ENCODE results near the gene CD101. TPM values are rescaled to one million over a fixed set of nuclear protein-coding genes. Genes with fewer than 3 reads are reported as not detected.

Gene CD101
- total and polyA plus RNA-seq, 2 experiments from 2014 or later = 1.2 to 1.3 TPM

- Histone ChIP-seq H3K79me2 (replicated peaks; ENCODE audit: insufficient read depth) (no peaks in the 10 kb centered on the region), H3K4me2 (no peak overlapping the region), H3K4me3 (no peak overlapping the region), H3F3A (replicated peaks; ENCODE audit: low read depth) (no peaks in the 10 kb centered on the region), H3K27ac (ENCODE audit: low read depth) (no peak overlapping the region), H3K4me1 (ENCODE audit: insufficient read depth) (no peaks in the 10 kb centered on the region), H4K20me1 (replicated peaks; ENCODE audit: insufficient read depth) (no peaks in the 10 kb centered on the region), H3K36me3 (ENCODE audit: insufficient read depth) (no peaks in the 10 kb centered on the region), H2AFZ (no peak overlapping the region), H3K27me3 (ENCODE audit: insufficient read depth) (no peaks in the 10 kb centered on the region), H3K9me2 (ENCODE audit: insufficient read depth) (0 out of 2 replicates have a peak, but pooled peaks cover 9% of the 10 kb centered on the region)
- no peak overlapping the region for H3K27ac Mint-ChIP-seq
- DNase-seq (ENCODE audit: low spot score) = no peak
- H3K4me3 Mint-ChIP-seq = no peak overlapping the region
- ATAC-seq = no peak
- TF ChIP-seq REST (IDR thresholded peaks at IDR 0.05; ENCODE audit: unreplicated experiment) (no peak), NANOG (IDR thresholded peaks at IDR 0.05; ENCODE audit: borderline replicate concordance) (no peak), ZNF114 (CRISPR knock-in tag; IDR thresholded peaks at IDR 0.05) (no peak)
- TF ChIP-seq, protein P1, sequence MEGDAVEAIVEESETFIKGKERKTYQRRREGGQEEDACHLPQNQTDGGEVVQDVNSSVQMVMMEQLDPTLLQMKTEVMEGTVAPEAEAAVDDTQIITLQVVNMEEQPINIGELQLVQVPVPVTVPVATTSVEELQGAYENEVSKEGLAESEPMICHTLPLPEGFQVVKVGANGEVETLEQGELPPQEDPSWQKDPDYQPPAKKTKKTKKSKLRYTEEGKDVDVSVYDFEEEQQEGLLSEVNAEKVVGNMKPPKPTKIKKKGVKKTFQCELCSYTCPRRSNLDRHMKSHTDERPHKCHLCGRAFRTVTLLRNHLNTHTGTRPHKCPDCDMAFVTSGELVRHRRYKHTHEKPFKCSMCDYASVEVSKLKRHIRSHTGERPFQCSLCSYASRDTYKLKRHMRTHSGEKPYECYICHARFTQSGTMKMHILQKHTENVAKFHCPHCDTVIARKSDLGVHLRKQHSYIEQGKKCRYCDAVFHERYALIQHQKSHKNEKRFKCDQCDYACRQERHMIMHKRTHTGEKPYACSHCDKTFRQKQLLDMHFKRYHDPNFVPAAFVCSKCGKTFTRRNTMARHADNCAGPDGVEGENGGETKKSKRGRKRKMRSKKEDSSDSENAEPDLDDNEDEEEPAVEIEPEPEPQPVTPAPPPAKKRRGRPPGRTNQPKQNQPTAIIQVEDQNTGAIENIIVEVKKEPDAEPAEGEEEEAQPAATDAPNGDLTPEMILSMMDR (conservative IDR thresholded peaks at IDR 0.05; ENCODE audit: low read depth in 2 of 2) = no peak
- H3K36me3 Mint-ChIP-seq (ENCODE audit: low read depth) = no peaks in the 10 kb centered on the region
- no peaks in the 10 kb centered on the region for H3K4me1 Mint-ChIP-seq
- no peaks in the 10 kb centered on the region for H3K9me3 Mint-ChIP-seq
- peaks cover 2% of the 10 kb centered on the region for H3K27me3 Mint-ChIP-seq (ENCODE audit: insufficient read depth, low read depth, poor library complexity)
These were observed 20.6 kb downstream of the CD101 start for GRCh38 chr1:117022114-117022513.

- no peaks in the 10 kb centered on the region for H3K36me3 ChIP-seq (ENCODE audit: insufficient read depth)
- no peaks in the 10 kb centered on the region for H4K20me1 ChIP-seq (replicated peaks; ENCODE audit: insufficient read depth)
- no peaks in the 10 kb centered on the region for H3K27me3 ChIP-seq (ENCODE audit: insufficient read depth)
- H3K4me3 Mint-ChIP-seq = no peak overlapping the region
- H3K27ac ChIP-seq (ENCODE audit: low read depth) = no peak overlapping the region
- DNase-seq (ENCODE audit: low spot score) = no peak
- H3K79me2 ChIP-seq (replicated peaks; ENCODE audit: insufficient read depth) = no peaks in the 10 kb centered on the region
- no peaks in the 10 kb centered on the region for H3K4me1 ChIP-seq (ENCODE audit: insufficient read depth)
- TF ChIP-seq POLR2AphosphoS5 (IDR thresholded peaks at IDR 0.05; ENCODE audit: low read depth) (no peak), STAT1 (IDR thresholded peaks at IDR 0.05; ENCODE audit: unreplicated experiment) (no peak), ZNF114 (CRISPR knock-in tag; IDR thresholded peaks at IDR 0.05) (no peak), REST (IDR thresholded peaks at IDR 0.05; ENCODE audit: unreplicated experiment) (no peak), NANOG (IDR thresholded peaks at IDR 0.05; ENCODE audit: borderline replicate concordance) (no peak), EZH2 (IDR thresholded peaks at IDR 0.05; ENCODE audit: low read depth, unreplicated experiment) (no peak), EZH2phosphoT487 (IDR thresholded peaks at IDR 0.05; ENCODE audit: unreplicated experiment) (no peak), JUNB (IDR thresholded peaks at IDR 0.05; ENCODE audit: unreplicated experiment) (no peak)
- TF ChIP-seq, protein P1 (conservative IDR thresholded peaks at IDR 0.05; ENCODE audit: low read depth in 2 of 2) = no peak
- TF ChIP-seq, protein P2, sequence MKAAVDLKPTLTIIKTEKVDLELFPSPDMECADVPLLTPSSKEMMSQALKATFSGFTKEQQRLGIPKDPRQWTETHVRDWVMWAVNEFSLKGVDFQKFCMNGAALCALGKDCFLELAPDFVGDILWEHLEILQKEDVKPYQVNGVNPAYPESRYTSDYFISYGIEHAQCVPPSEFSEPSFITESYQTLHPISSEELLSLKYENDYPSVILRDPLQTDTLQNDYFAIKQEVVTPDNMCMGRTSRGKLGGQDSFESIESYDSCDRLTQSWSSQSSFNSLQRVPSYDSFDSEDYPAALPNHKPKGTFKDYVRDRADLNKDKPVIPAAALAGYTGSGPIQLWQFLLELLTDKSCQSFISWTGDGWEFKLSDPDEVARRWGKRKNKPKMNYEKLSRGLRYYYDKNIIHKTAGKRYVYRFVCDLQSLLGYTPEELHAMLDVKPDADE (IDR thresholded peaks at IDR 0.05) = no peak
- no peak for ATAC-seq
- no peak overlapping the region for H3K27ac Mint-ChIP-seq
- H3K27me3 Mint-ChIP-seq (ENCODE audit: insufficient read depth, low read depth, poor library complexity) = no peaks in the 10 kb centered on the region
- H3K4me3 ChIP-seq = no peak overlapping the region
- H3K4me2 ChIP-seq = no peak overlapping the region
- H3K9me3 Mint-ChIP-seq = no peaks in the 10 kb centered on the region
- H3K9me2 ChIP-seq (ENCODE audit: insufficient read depth) = 0 out of 2 replicates have a peak, but pooled peaks cover 5% of the 10 kb centered on the region
- no peaks in the 10 kb centered on the region for H3K4me1 Mint-ChIP-seq
- H3F3A ChIP-seq (replicated peaks; ENCODE audit: low read depth) = no peaks in the 10 kb centered on the region
- no peaks in the 10 kb centered on the region for H3K36me3 Mint-ChIP-seq (ENCODE audit: low read depth)
- H2AFZ ChIP-seq = no peak overlapping the region
These were observed 24.0 kb downstream of the CD101 start for GRCh38 chr1:117025568-117025967.

Data from GM23338 (cell line).